Fibroblast of lung (primary cell): Measurements from ENCODE around the gene C4orf50. TPM values are rescaled to one million over a fixed set of nuclear protein-coding genes. Genes with fewer than 3 reads are reported as not detected.

Source experiments
- DNase-seq, 2 donors: peaks; one replicate each; pipeline versions ENCODE4 v3.0.0 to v3.0.0-alpha.2; 2010; ENCODE audit warnings: low read depth in 2 of 2
- H2AFZ ChIP-seq: 2 replicates; pipeline ENCODE4 v1.5.1; 2012; ENCODE audit warnings: low read length, control low read depth, inconsistent platforms
- H3K27ac ChIP-seq: 2 replicates; pipeline ENCODE4 v1.5.1; 2011; ENCODE audit warnings: low read length, control low read depth; ENCODE audit not compliant: insufficient read depth
- H3K27me3 ChIP-seq: 2 replicates; pipeline ENCODE4 v1.5.1; 2011; ENCODE audit warnings: mild to moderate bottlenecking, low read length; ENCODE audit not compliant: control insufficient read depth, insufficient read depth
- H3K36me3 ChIP-seq: 2 replicates; pipeline ENCODE4 v1.5.1; 2011; ENCODE audit warnings: low read length; ENCODE audit not compliant: control insufficient read depth, insufficient read depth
- H3K4me1 ChIP-seq: 2 replicates; pipeline ENCODE4 v1.5.1; 2011; ENCODE audit warnings: low read length; ENCODE audit not compliant: control insufficient read depth, insufficient read depth; ENCODE audit errors: extremely low read depth
- H3K4me2 ChIP-seq: 2 replicates; pipeline ENCODE4 v1.5.1; 2011; ENCODE audit warnings: low read length, control low read depth; ENCODE audit not compliant: insufficient read depth; ENCODE audit errors: extremely low read depth
- H3K4me3 ChIP-seq, 4 experiments: fragments of 200-600 bp in 1 of 4; sonication (generic) in 1 of 4; replicated peaks in 1 of 4; 2 replicates each; pipeline ENCODE4 v1.5.1; 2011 to 2016; ENCODE audit warnings: low read length in 4 of 4, low read depth in 3 of 4, mild to moderate bottlenecking in 3 of 4, control low read depth in 2 of 4, inconsistent platforms in 1 of 4, mixed read lengths in 1 of 4; ENCODE audit not compliant: insufficient read depth in 1 of 4; ENCODE audit errors: control extremely low read depth in 1 of 4
- H3K79me2 ChIP-seq: 2 replicates; pipeline ENCODE4 v1.5.1; 2012; ENCODE audit warnings: mild to moderate bottlenecking, low read length, inconsistent platforms; ENCODE audit not compliant: control insufficient read depth, insufficient read depth
- H3K9ac ChIP-seq: 2 replicates; pipeline ENCODE4 v1.5.1; 2011; ENCODE audit warnings: mild to moderate bottlenecking, low read length, control low read depth; ENCODE audit not compliant: insufficient read depth
- H3K9me3 ChIP-seq: 2 replicates; pipeline ENCODE4 v1.5.1; 2012; ENCODE audit warnings: low read depth, low read length; ENCODE audit not compliant: control insufficient read depth, insufficient read depth
- H4K20me1 ChIP-seq: 2 replicates; pipeline ENCODE4 v1.5.1; 2011; ENCODE audit warnings: low read length; ENCODE audit not compliant: control insufficient read depth, insufficient read depth; ENCODE audit errors: extremely low read depth
- CTCF ChIP-seq, 2 donors: IDR thresholded peaks in 1 of 2; conservative IDR thresholded peaks in 1 of 2; 1 replicate in 1 of 2; 2 replicates in 1 of 2; pipeline ENCODE4 v1.5.1; 2011 to 2012; ENCODE audit warnings: low read length in 2 of 2, control low read depth in 1 of 2, inconsistent platforms in 1 of 2, low read depth in 1 of 2, mild to moderate bottlenecking in 1 of 2
- EZH2 ChIP-seq: IDR thresholded peaks from 2 replicates; pipeline ENCODE4 v1.5.1; 2012; ENCODE audit warnings: low read length, control low read depth, mild to moderate bottlenecking; ENCODE audit errors: missing control alignments
- polyA plus RNA-seq, 2 donors: library from polyadenylated mRNA; depleted of rRNA in 1 of 2; stranded (reverse) in 1 of 2; unstranded in 1 of 2; fragments of >200 nt; gene quantifications; 2 replicates each; pipeline ENCODE4 v1.2.1, GENCODE V29; 2011 to 2012; ENCODE audit warnings: missing spikeins in 1 of 2
- total RNA-seq: library from RNA; depleted of rRNA; stranded (reverse); fragments of >200 nt; gene quantifications from 2 replicates; pipeline ENCODE4 v1.2.1, GENCODE V29; 2014

The C4orf50 gene
- total and polyA plus RNA-seq, 2 donors (not counting 1 experiment from before 2014, with no cell fraction given): not detected

GRCh38 chr4:5970381-5971077 lies 47.7 kb downstream of the C4orf50 start:
- Histone ChIP-seq H3K4me3 (no peak overlapping the region), H3K4me1 (no peaks in the 10 kb centered on the region), H2AFZ (no peak overlapping the region), H3K9me3 (no peaks in the 10 kb centered on the region), H3K79me2 (no peaks in the 10 kb centered on the region), H3K36me3 (no peaks in the 10 kb centered on the region), H4K20me1 (no peaks in the 10 kb centered on the region), H3K27ac (no peak overlapping the region), H3K27me3 (no peaks in the 10 kb centered on the region), H3K4me2 (no peak overlapping the region), H3K9ac (no peak overlapping the region)
- TF ChIP-seq CTCF (conservative IDR thresholded peaks at IDR 0.05 in 1 of 2, IDR thresholded peaks at IDR 0.05 in 1 of 2; ENCODE audit: low read depth in 1 of 2, low read length in 2 of 2): no peak
- TF ChIP-seq EZH2: no peak
- DNase-seq: no peak

- Histone ChIP-seq H3K4me3 (no peak overlapping the region), H3K4me1 (no peaks in the 10 kb centered on the region), H2AFZ (no peak overlapping the region), H3K4me2 (no peak overlapping the region), H3K9ac (no peak overlapping the region), H4K20me1 (no peaks in the 10 kb centered on the region), H3K9me3 (no peaks in the 10 kb centered on the region), H3K27ac (no peak overlapping the region), H3K36me3 (no peaks in the 10 kb centered on the region), H3K27me3 (no peaks in the 10 kb centered on the region), H3K79me2 (no peaks in the 10 kb centered on the region)
- TF ChIP-seq CTCF (conservative IDR thresholded peaks at IDR 0.05 in 1 of 2, IDR thresholded peaks at IDR 0.05 in 1 of 2; ENCODE audit: low read depth in 1 of 2, low read length in 2 of 2) (no peak), EZH2 (no peak)
- no peak for DNase-seq
Measured at GRCh38 chr4:5969777-5970176, 48.5 kb downstream of the C4orf50 start.

GRCh38 chr4:5969336-5969735 lies 48.9 kb downstream of the C4orf50 start:
- H3K27ac ChIP-seq: no peak overlapping the region
- no peaks in the 10 kb centered on the region for H3K36me3 ChIP-seq
- no peak for DNase-seq
- H3K4me1 ChIP-seq: no peaks in the 10 kb centered on the region
- H2AFZ ChIP-seq: no peak overlapping the region
- no peak overlapping the region for H3K9ac ChIP-seq
- TF ChIP-seq CTCF (conservative IDR thresholded peaks at IDR 0.05 in 1 of 2, IDR thresholded peaks at IDR 0.05 in 1 of 2; ENCODE audit: low read depth in 1 of 2, low read length in 2 of 2) (no peak), EZH2 (no peak)
- no peaks in the 10 kb centered on the region for H4K20me1 ChIP-seq
- H3K27me3 ChIP-seq: no peaks in the 10 kb centered on the region
- no peaks in the 10 kb centered on the region for H3K79me2 ChIP-seq
- no peak overlapping the region for H3K4me3 ChIP-seq
- no peak overlapping the region for H3K4me2 ChIP-seq
- no peaks in the 10 kb centered on the region for H3K9me3 ChIP-seq
